Hematopoietic multipotent progenitor cell treated with erythropoietin and hydrocortisone succinate and interleukin-3 and kit ligand, for 4 days (in vitro differentiated cells): ENCODE results near the gene MORC2.

Experiments
- DNase-seq: peaks from one replicate; pipeline ENCODE4 v3.0.0-alpha.2; 2015

The MORC2 gene

GRCh38 chr22:30918761-30919160 is 49.8 kb downstream of the MORC2 start:
- no peak for DNase-seq

GRCh38 chr22:30910358-30910757 is 58.2 kb downstream of the MORC2 start:
- no peak for DNase-seq

- DNase-seq: no peak
These were observed 59.3 kb downstream of the MORC2 start for GRCh38 chr22:30909306-30909705.

- DNase-seq: no peak
These were observed 60.5 kb downstream of the MORC2 start for GRCh38 chr22:30908051-30908461.

GRCh38 chr22:30906946-30907345 is 61.6 kb downstream of the MORC2 start:
- DNase-seq: no peak

GRCh38 chr22:30906411-30906810 is 62.2 kb downstream of the MORC2 start:
- no peak for DNase-seq

- DNase-seq: no peak
These were observed 62.8 kb downstream of the MORC2 start for GRCh38 chr22:30905696-30906341.

GRCh38 chr22:30903876-30904460 is 64.6 kb downstream of the MORC2 start:
- no peak for DNase-seq

GRCh38 chr22:30902496-30903357 is 65.8 kb downstream of the MORC2 start:
- peak; percentile 24 for DNase-seq

- no peak for DNase-seq
These were observed 74.2 kb downstream of the MORC2 start for GRCh38 chr22:30894371-30894740.

GRCh38 chr22:30893434-30894370 is 74.9 kb downstream of the MORC2 start:
- DNase-seq: no peak

- no peak for DNase-seq
These were observed 75.8 kb downstream of the MORC2 start for GRCh38 chr22:30892731-30893221.

GRCh38 chr22:30892286-30892685 is 76.3 kb downstream of the MORC2 start:
- no peak for DNase-seq

GRCh38 chr22:30891781-30892180 is 76.8 kb downstream of the MORC2 start:
- no peak for DNase-seq

GRCh38 chr22:30891443-30891755 is 77.2 kb downstream of the MORC2 start:
- no peak for DNase-seq

GRCh38 chr22:30890686-30891442 is 77.7 kb downstream of the MORC2 start:
- DNase-seq: peak; percentile 55

- no peak for DNase-seq
These were observed 78.5 kb downstream of the MORC2 start for GRCh38 chr22:30889996-30890480.

GRCh38 chr22:30889268-30889995 is 79.1 kb downstream of the MORC2 start:
- no peak for DNase-seq

- DNase-seq: no peak
These were observed 80.7 kb downstream of the MORC2 start for GRCh38 chr22:30887861-30888260.

- DNase-seq: peak; percentile 72
These were observed 81.1 kb downstream of the MORC2 start for GRCh38 chr22:30887453-30887852.

GRCh38 chr22:30885591-30885990 is 83.0 kb downstream of the MORC2 start:
- no peak for DNase-seq
